ENCODE results near the gene WDFY2.

WDFY2 gene

GRCh38 chr13:51727634-51728274 lies 143.5 kb downstream of the WDFY2 start:
- Histone ChIP-seq H3K27ac (ENCODE audit: low read length) (no peak overlapping the region), H3K4me1 (ENCODE audit: insufficient read depth, low read length) (no peaks in the 10 kb centered on the region; the same call in 1 of the 2 replicates), H3K27me3 (ENCODE audit: insufficient read depth, low read length) (no peaks in the 10 kb centered on the region), H3K4me3 (ENCODE audit: low read length) (no peak overlapping the region), H3K9me3 (ENCODE audit: insufficient read depth, low read depth, low read length) (no peaks in the 10 kb centered on the region), H3K9ac (ENCODE audit: low read depth, low read length) (no peak overlapping the region), H3K36me3 (ENCODE audit: insufficient read depth, low read depth, low read length) (peaks cover 31% of the 10 kb centered on the region)

- Histone ChIP-seq H3K27me3 (ENCODE audit: insufficient read depth, low read length) (no peaks in the 10 kb centered on the region), H3K9ac (ENCODE audit: low read depth, low read length) (no peak overlapping the region), H3K9me3 (ENCODE audit: insufficient read depth, low read depth, low read length) (no peaks in the 10 kb centered on the region), H3K4me1 (ENCODE audit: insufficient read depth, low read length) (no peaks in the 10 kb centered on the region; the same call in 1 of the 2 replicates), H3K4me3 (ENCODE audit: low read length) (no peak overlapping the region), H3K36me3 (ENCODE audit: insufficient read depth, low read depth, low read length) (peaks cover 31% of the 10 kb centered on the region), H3K27ac (ENCODE audit: low read length) (no peak overlapping the region)
Measured at GRCh38 chr13:51728275-51728673, 144.0 kb downstream of the WDFY2 start.

- H3K4me3 ChIP-seq (ENCODE audit: low read length), result no peak overlapping the region
- H3K4me1 ChIP-seq (ENCODE audit: insufficient read depth, low read length), result no peaks in the 10 kb centered on the region; the same call in 1 of the 2 replicates
- H3K27me3 ChIP-seq (ENCODE audit: insufficient read depth, low read length), result no peaks in the 10 kb centered on the region
- no peak overlapping the region for H3K9ac ChIP-seq (ENCODE audit: low read depth, low read length)
- H3K36me3 ChIP-seq (ENCODE audit: insufficient read depth, low read depth, low read length), result peaks cover 31% of the 10 kb centered on the region
- no peak overlapping the region for H3K27ac ChIP-seq (ENCODE audit: low read length)
- no peaks in the 10 kb centered on the region for H3K9me3 ChIP-seq (ENCODE audit: insufficient read depth, low read depth, low read length)
Measured at GRCh38 chr13:51728972-51729371, 144.7 kb downstream of the WDFY2 start.

GRCh38 chr13:51729866-51730553 lies 145.7 kb downstream of the WDFY2 start:
- H3K4me1 ChIP-seq (ENCODE audit: insufficient read depth, low read length), result no peaks in the 10 kb centered on the region; the same call in 1 of the 2 replicates
- peaks cover 36% of the 10 kb centered on the region for H3K36me3 ChIP-seq (ENCODE audit: insufficient read depth, low read depth, low read length)
- no peaks in the 10 kb centered on the region for H3K9me3 ChIP-seq (ENCODE audit: insufficient read depth, low read depth, low read length)
- no peak overlapping the region for H3K4me3 ChIP-seq (ENCODE audit: low read length)
- no peak overlapping the region for H3K9ac ChIP-seq (ENCODE audit: low read depth, low read length)
- H3K27me3 ChIP-seq (ENCODE audit: insufficient read depth, low read length), result no peaks in the 10 kb centered on the region
- H3K27ac ChIP-seq (ENCODE audit: low read length), result no peak overlapping the region

GRCh38 chr13:51730927-51731326 lies 146.7 kb downstream of the WDFY2 start:
- Histone ChIP-seq H3K36me3 (ENCODE audit: insufficient read depth, low read depth, low read length) (peaks cover 41% of the 10 kb centered on the region), H3K9ac (ENCODE audit: low read depth, low read length) (no peak overlapping the region; the same call in 1 of the 2 replicates), H3K27me3 (ENCODE audit: insufficient read depth, low read length) (no peaks in the 10 kb centered on the region), H3K27ac (ENCODE audit: low read length) (no peak overlapping the region), H3K4me3 (ENCODE audit: low read length) (no peak overlapping the region), H3K9me3 (ENCODE audit: insufficient read depth, low read depth, low read length) (no peaks in the 10 kb centered on the region), H3K4me1 (ENCODE audit: insufficient read depth, low read length) (no peaks in the 10 kb centered on the region; the same call in 1 of the 2 replicates)

- H3K9me3 ChIP-seq (ENCODE audit: insufficient read depth, low read depth, low read length), result no peaks in the 10 kb centered on the region
- no peak overlapping the region for H3K4me3 ChIP-seq (ENCODE audit: low read length)
- H3K36me3 ChIP-seq (ENCODE audit: insufficient read depth, low read depth, low read length), result peaks cover 38% of the 10 kb centered on the region
- no peaks in the 10 kb centered on the region; the same call in 1 of the 2 replicates for H3K4me1 ChIP-seq (ENCODE audit: insufficient read depth, low read length)
- H3K27me3 ChIP-seq (ENCODE audit: insufficient read depth, low read length), result no peaks in the 10 kb centered on the region
- H3K27ac ChIP-seq (ENCODE audit: low read length), result no peak overlapping the region
- no peak overlapping the region for H3K9ac ChIP-seq (ENCODE audit: low read depth, low read length)
Measured at GRCh38 chr13:51731759-51732158, 147.5 kb downstream of the WDFY2 start.

- no peaks in the 10 kb centered on the region for H3K9me3 ChIP-seq (ENCODE audit: insufficient read depth, low read depth, low read length)
- no peak overlapping the region for H3K9ac ChIP-seq (ENCODE audit: low read depth, low read length)
- H3K27me3 ChIP-seq (ENCODE audit: insufficient read depth, low read length), result no peaks in the 10 kb centered on the region
- no peak overlapping the region for H3K4me3 ChIP-seq (ENCODE audit: low read length)
- peaks cover 32% of the 10 kb centered on the region for H3K36me3 ChIP-seq (ENCODE audit: insufficient read depth, low read depth, low read length)
- no peak overlapping the region for H3K27ac ChIP-seq (ENCODE audit: low read length)
- no peaks in the 10 kb centered on the region; the same call in 1 of the 2 replicates for H3K4me1 ChIP-seq (ENCODE audit: insufficient read depth, low read length)
Measured at GRCh38 chr13:51733374-51734298, 149.4 kb downstream of the WDFY2 start.

GRCh38 chr13:51734786-51735185 lies 150.5 kb downstream of the WDFY2 start:
- no peak overlapping the region for H3K9ac ChIP-seq (ENCODE audit: low read depth, low read length)
- H3K4me1 ChIP-seq (ENCODE audit: insufficient read depth, low read length), result no peaks in the 10 kb centered on the region; the same call in 1 of the 2 replicates
- no peak overlapping the region for H3K4me3 ChIP-seq (ENCODE audit: low read length)
- H3K27ac ChIP-seq (ENCODE audit: low read length), result no peak overlapping the region
- H3K36me3 ChIP-seq (ENCODE audit: insufficient read depth, low read depth, low read length), result peaks cover 39% of the 10 kb centered on the region
- no peaks in the 10 kb centered on the region for H3K27me3 ChIP-seq (ENCODE audit: insufficient read depth, low read length)
- no peaks in the 10 kb centered on the region for H3K9me3 ChIP-seq (ENCODE audit: insufficient read depth, low read depth, low read length)

GRCh38 chr13:51737609-51738008 lies 153.3 kb downstream of the WDFY2 start:
- Histone ChIP-seq H3K4me3 (ENCODE audit: low read length) (no peak overlapping the region), H3K9me3 (ENCODE audit: insufficient read depth, low read depth, low read length) (no peaks in the 10 kb centered on the region), H3K27ac (ENCODE audit: low read length) (no peak overlapping the region), H3K27me3 (ENCODE audit: insufficient read depth, low read length) (no peaks in the 10 kb centered on the region), H3K36me3 (ENCODE audit: insufficient read depth, low read depth, low read length) (peaks cover 59% of the 10 kb centered on the region), H3K9ac (ENCODE audit: low read depth, low read length) (no peak overlapping the region), H3K4me1 (ENCODE audit: insufficient read depth, low read length) (no peaks in the 10 kb centered on the region)

- no peak overlapping the region for H3K9ac ChIP-seq (ENCODE audit: low read depth, low read length)
- H3K9me3 ChIP-seq (ENCODE audit: insufficient read depth, low read depth, low read length), result no peaks in the 10 kb centered on the region
- H3K27me3 ChIP-seq (ENCODE audit: insufficient read depth, low read length), result no peaks in the 10 kb centered on the region
- H3K4me3 ChIP-seq (ENCODE audit: low read length), result no peak overlapping the region
- no peaks in the 10 kb centered on the region for H3K4me1 ChIP-seq (ENCODE audit: insufficient read depth, low read length)
- H3K27ac ChIP-seq (ENCODE audit: low read length), result no peak overlapping the region
- peaks cover 65% of the 10 kb centered on the region for H3K36me3 ChIP-seq (ENCODE audit: insufficient read depth, low read depth, low read length)
Measured at GRCh38 chr13:51738226-51738905, 154.1 kb downstream of the WDFY2 start.
